ENCODE results near the gene MICALL2. TPM values are rescaled to one million over a fixed set of nuclear protein-coding genes. Genes with fewer than 3 reads are reported as not detected.

The MICALL2 gene
- polyA plus RNA-seq, 2 of the 4 experiments (the other 2 are of a cell fraction): 6.1 to 20.6 TPM

GRCh38 chr7:1486571-1486970, 27.3 kb upstream of the MICALL2 start:
- FAIRE-seq (no peak), DNase-seq (ENCODE audit: low read depth in 1 of 2, low spot score in 1 of 2) (no peak), ATAC-seq (no peak)
- ChIA-PET CTCF (interaction anchor here (1.6 to 10.3 kb wide), 2 partner anchors 13 to 68 kb away, joined by 3 to 103 read pairs; no protein-coding TSS in a partner anchor), POLR2A (no interaction called here)
- H3K27ac ChIP-seq: no peak overlapping the region
- WGBS (ENCODE audit: missing lambda C conversion rate): 96% methylated on average over 9 of the region's 23 CpGs
- H3K4me2 ChIP-seq: no peak overlapping the region
- H3K4me1 ChIP-seq: no peaks in the 10 kb centered on the region
- TF ChIP-seq EHMT2 (IDR thresholded peaks at IDR 0.05; ENCODE audit: low read depth) (no peak), MAFK (IDR thresholded peaks at IDR 0.05; ENCODE audit: partially characterized antibody) (no peak), PBX3 (IDR thresholded peaks at IDR 0.05) (no peak)
- no peaks in the 10 kb centered on the region for H3K9me3 ChIP-seq
- H3K4me3 ChIP-seq: no peak overlapping the region

- H3K27ac ChIP-seq: no peak overlapping the region
- ChIA-PET CTCF (interaction anchor here (1.1 to 10.3 kb wide), 3 partner anchors 9 to 20 kb away, joined by 3 to 103 read pairs (median 3); no protein-coding TSS in a partner anchor), POLR2A (no interaction called here)
- H3K4me1 ChIP-seq: no peaks in the 10 kb centered on the region
- FAIRE-seq: no peak
- no peak for DNase-seq (ENCODE audit: low read depth in 1 of 2, low spot score in 1 of 2)
- 93% methylated on average over 19 of the region's 19 CpGs for WGBS (ENCODE audit: missing lambda C conversion rate)
- no peaks in the 10 kb centered on the region for H3K9me3 ChIP-seq
- H3K4me3 ChIP-seq: no peak overlapping the region
- H3K4me2 ChIP-seq: no peak overlapping the region
- ATAC-seq: no peak
- TF ChIP-seq TP53 (CRISPR knock-in tag; IDR thresholded peaks at IDR 0.05): no peak
These were observed 25.9 kb upstream of the MICALL2 start for GRCh38 chr7:1485156-1485555.

GRCh38 chr7:1484569-1484968, 25.3 kb upstream of the MICALL2 start:
- 90% methylated on average over 11 of the region's 12 CpGs for WGBS (ENCODE audit: missing lambda C conversion rate)
- TF ChIP-seq ZSCAN20 (CRISPR knock-in tag; IDR thresholded peaks at IDR 0.05) (no peak), POLR2AphosphoS2 (conservative IDR thresholded peaks at IDR 0.05; ENCODE audit: low read length) (0 out of 2 replicates have a peak, but pooled peaks have one; percentile 8)
- Histone ChIP-seq H3K27ac (no peak overlapping the region), H3K4me2 (no peak overlapping the region), H3K4me1 (no peaks in the 10 kb centered on the region), H3K9me3 (no peaks in the 10 kb centered on the region), H3K4me3 (no peak overlapping the region)
- no peak for DNase-seq (ENCODE audit: low read depth in 1 of 2, low spot score in 1 of 2)
- no peak for FAIRE-seq
- ChIA-PET POLR2A (no interaction called here), CTCF (interaction anchor here (1.4 to 10.3 kb wide), 2 partner anchors 11 to 13 kb away, joined by 3 to 103 read pairs; no protein-coding TSS in a partner anchor)
- no peak for ATAC-seq

GRCh38 chr7:1483536-1484505, 24.6 kb upstream of the MICALL2 start:
- Histone ChIP-seq H3K9me3 (no peaks in the 10 kb centered on the region), H3K4me1 (no peaks in the 10 kb centered on the region), H3K4me3 (no peak overlapping the region), H3K27ac (no peak overlapping the region), H3K4me2 (no peak overlapping the region)
- ChIA-PET CTCF (interaction anchor here (1.4 to 10.3 kb wide), 2 partner anchors 10 to 14 kb away, joined by 3 to 103 read pairs; no protein-coding TSS in a partner anchor), POLR2A (no interaction called here)
- 0 out of 2 replicates have a peak, but pooled peaks have one; percentile 44 for TF ChIP-seq POLR2AphosphoS2 (conservative IDR thresholded peaks at IDR 0.05; ENCODE audit: low read length)
- no peak for TF ChIP-seq HES2 (IDR thresholded peaks at IDR 0.05)
- no peak for TF ChIP-seq GATA3 (IDR thresholded peaks at IDR 0.05; ENCODE audit: borderline replicate concordance)
- 95% methylated on average over 60 of the region's 65 CpGs for WGBS (ENCODE audit: missing lambda C conversion rate)
- DNase-seq (ENCODE audit: low read depth in 1 of 2, low spot score in 1 of 2): no peak
- no peak for FAIRE-seq
- no peak for ATAC-seq

GRCh38 chr7:1483079-1483478, 23.8 kb upstream of the MICALL2 start:
- ChIA-PET CTCF (interaction anchor here (1.4 to 10.3 kb wide), 3 partner anchors 10 to 15 kb away, joined by 3 to 103 read pairs (median 3); no protein-coding TSS in a partner anchor), POLR2A (no interaction called here)
- no peak overlapping the region for H3K4me2 ChIP-seq
- TF ChIP-seq RNF2 (IDR thresholded peaks at IDR 0.05; ENCODE audit: borderline replicate concordance, low read depth): no peak
- TF ChIP-seq FOSL2 (IDR thresholded peaks at IDR 0.05): no peak
- no peak for TF ChIP-seq FOSL2 (CRISPR knock-in tag; IDR thresholded peaks at IDR 0.05)
- no peak for TF ChIP-seq HDAC2 (IDR thresholded peaks at IDR 0.05)
- no peak for FAIRE-seq
- no peak overlapping the region for H3K4me3 ChIP-seq
- no peak for DNase-seq (ENCODE audit: low read depth in 1 of 2, low spot score in 1 of 2)
- no peaks in the 10 kb centered on the region for H3K4me1 ChIP-seq
- ATAC-seq: no peak
- H3K27ac ChIP-seq: no peak overlapping the region
- H3K9me3 ChIP-seq: no peaks in the 10 kb centered on the region
- 82% methylated on average over 21 of the region's 22 CpGs for WGBS (ENCODE audit: missing lambda C conversion rate)

All from A549 (cell line).